Effector CD8-positive, alpha-beta T cell (primary cell): ENCODE data around the gene GRIP1.

Source experiments
- DNase-seq: peaks from one replicate; lab custom pipeline; 2025; lab: John Stamatoyannopoulos, UW

GRIP1 gene

DNA sequence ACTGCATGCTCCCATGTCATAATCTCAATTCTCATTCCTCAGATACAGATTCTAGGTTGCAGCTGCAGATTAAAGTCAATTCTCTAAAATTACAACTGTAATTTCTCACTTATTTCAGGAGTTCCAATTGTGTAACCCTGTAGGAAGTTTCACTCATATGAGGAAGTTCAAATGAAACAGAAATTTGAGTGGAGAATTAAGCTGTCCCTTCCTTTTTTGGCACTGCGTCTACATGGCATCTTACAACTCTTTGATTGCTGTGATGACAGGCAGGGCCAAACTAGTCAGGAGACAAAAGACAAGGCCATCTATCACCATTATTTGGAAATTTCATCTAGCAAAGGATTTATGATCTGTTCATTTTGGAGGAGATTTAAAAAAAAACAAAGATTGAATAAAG lies 13.3 kb upstream of the GRIP1 start:
- DNase-seq, result no peak

DNA sequence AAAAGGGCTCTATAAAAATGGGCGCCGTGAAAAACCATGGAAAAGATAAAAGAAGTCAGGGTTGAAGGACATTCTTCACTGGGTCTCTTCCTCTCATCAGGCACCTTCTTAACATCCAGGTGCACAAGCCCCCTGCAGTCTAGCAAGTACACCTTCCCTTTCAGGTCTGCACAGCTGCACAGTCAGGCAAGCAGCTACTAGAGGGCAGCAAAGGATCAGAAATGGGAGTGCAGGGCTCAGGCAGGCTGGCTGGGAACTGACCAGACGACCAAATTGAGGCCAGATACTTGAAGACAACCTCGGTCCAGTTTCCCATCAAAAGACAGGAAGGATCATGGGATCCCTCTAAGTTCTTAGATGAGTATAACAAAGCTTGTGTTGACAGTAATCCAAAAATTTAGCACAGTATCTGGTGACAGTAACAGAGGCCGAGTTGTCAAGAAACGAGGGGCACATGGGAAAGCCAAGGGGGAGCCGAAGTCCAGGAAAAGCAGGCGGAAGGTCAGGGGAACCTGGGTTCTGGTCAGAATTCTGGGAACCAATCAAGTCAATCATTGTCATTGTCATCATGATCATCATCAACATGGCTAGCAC lies 10.1 kb upstream of the GRIP1 start:
- peak; percentile 16 for DNase-seq

DNA sequence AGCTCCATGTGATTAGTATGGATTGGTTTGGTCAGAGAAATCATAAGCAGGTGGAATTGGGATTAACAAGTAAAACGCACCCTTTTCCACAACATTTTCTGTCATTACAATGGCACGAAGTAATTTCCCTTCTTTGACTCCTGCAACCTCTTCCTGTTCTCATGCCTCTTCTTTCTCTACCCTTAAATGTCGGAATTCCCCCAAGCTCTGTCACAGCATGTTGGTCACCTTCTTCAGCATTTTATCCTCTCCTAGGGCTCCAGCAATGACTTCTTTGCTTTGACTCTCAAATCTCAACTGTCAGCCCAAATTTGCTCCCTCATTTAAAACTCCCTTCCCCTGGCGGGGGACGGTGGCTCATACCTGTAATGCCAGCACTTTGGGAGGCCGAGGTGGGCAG lies 5.3 kb upstream of the GRIP1 start:
- no peak for DNase-seq

DNA sequence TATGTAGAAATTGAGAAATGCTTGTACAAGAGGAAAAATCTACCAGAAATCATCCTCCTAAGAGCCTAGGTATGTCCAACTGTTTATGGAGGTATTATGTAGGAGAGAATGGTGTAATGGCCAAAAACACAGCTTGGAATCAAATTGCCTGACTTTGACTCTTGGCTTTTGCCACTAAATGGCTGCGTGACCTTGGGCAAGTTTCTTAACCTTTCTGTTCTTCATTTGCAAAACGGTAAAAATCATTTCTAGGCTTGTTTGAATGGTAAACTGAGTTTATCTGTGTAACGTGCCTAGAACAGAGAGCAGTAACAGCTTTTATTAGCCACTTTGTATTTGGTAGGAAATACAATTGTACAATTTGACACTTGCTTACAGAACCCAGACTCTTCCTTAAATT lies 4.9 kb upstream of the GRIP1 start:
- no peak for DNase-seq

DNA sequence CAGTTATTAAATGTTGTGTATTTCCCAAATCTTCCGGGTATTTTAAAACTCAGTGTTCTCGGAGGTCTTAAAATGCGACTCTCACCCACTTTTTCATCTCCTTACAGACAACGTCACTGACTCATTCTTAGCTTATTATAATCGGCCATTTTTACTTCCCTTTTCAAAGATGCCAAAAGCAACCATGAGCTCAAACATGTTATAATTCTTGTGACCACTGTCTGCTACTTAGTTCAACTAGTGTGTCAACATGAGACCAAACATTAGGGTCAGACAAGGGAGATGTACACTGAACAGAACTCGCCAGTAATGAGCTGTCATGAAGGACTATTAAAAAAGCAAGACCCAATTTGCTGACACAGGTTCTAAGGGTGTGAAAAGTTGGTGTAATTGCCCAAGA lies 4.2 kb upstream of the GRIP1 start:
- no peak for DNase-seq

DNA sequence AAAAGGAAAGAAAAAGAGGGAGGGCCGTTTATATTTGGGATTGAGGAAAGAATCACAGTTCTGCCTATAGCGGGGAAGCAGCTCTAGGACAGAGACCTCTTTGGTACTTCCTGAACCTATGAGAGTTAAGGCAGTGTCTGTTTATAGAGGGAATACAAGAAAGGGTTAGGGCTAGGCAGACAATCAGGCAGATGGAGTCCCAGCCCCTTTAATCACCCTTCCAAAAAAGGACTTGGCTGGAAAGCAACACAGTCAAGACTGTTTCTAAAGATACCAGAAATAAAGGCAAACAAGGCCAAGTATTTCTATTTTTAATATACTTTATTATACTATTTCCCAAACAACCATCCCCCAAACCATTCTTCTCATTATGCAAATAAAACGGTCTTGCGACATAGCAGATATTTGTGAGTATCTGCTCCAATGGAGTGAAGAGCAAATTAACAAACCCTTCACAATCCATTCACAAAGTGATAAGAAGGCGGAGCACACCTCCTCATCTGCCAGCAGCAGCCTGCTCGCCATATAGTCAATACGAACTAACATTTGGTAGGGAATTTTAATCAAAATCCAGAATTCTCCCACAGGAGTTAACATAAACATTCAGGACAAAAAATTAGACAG lies 697 bp upstream of the GRIP1 start:
- no peak for DNase-seq

DNA sequence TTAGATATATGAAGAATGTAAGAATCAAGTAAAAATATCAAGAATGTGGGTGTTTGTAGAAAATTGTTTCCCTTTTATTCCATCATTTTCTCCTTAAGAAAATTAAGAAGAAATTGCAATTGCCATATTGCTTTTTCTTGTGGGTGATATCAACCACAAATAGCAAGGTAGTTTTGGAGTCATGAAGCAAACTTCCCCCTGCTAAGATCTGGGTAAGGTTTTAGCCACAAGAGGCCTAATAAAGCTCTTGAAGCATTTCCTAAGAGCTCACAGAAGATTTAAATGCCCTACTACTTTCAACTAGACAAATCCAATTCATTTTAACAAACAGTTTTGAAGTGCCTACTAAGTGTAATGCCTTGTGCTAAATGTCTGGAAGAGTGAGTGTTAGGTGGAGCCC lies 2.6 kb downstream of the GRIP1 start:
- DNase-seq, result no peak

DNA sequence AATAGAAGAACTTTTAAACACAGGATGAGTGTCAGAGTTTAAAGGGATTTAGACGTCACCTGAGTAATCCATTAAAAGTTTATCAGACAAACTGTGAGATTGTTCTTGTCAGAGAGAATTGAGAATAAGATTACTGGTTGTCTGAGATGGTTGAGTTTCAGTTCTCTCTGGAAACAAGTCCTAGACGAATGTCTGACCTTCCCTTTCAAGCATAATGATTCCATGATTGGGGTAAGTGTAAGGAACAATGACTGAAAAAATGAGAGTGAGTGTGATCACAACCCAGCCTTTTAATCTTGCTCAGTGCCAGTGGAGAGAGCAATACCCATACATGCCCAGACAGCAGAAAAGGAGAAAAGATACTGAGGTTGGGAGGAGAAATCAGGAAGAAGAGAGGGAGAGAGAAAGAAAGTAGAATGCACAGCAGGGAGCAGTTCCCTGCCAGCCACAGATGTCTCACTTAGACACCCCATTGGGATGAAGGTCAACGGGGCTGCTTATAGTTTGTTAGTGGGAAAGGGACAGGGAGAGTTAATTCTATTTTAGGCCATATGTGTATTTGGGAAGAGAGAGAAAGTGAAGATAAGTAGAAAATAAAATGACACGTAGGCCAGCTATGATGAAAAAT lies 4.3 kb downstream of the GRIP1 start:
- DNase-seq, result no peak

DNA sequence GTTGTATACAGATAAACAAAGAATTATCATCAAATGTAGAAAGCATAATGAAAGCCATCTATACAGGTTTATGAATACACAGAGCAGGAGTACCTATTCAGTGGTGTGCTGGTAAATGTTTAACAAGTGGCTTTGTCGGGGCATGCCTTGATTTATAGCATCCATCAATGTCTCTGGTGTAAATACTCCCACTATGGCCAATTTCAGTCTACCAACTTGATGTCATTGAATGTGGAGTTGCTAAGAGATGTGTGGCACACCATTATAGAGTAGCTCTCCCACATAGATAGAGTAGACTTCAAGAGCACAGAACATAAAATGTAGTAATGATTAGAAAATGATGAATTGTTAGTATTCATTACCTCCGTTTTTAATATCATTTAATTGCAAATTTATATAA lies 9.3 kb downstream of the GRIP1 start:
- DNase-seq, result no peak

DNA sequence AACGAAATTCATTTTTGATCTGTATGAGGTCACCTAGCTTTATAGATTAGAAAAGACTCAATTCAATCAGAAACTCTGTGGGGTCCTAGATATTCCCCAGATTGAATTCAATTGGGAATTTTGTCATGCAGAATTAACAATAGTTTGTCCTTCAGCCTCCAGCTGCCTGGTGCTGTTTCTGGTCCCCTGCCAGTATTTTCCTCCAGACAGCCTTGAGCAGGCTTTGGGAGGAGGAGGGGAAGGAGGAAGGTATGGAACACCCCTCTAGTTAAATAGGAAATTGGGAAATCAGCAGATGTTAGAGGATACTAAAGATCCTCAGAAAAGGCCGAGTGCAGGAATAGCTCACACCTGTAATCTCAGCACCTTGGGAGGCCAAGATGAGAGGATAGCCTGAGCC lies 10.6 kb downstream of the GRIP1 start:
- no peak for DNase-seq

DNA sequence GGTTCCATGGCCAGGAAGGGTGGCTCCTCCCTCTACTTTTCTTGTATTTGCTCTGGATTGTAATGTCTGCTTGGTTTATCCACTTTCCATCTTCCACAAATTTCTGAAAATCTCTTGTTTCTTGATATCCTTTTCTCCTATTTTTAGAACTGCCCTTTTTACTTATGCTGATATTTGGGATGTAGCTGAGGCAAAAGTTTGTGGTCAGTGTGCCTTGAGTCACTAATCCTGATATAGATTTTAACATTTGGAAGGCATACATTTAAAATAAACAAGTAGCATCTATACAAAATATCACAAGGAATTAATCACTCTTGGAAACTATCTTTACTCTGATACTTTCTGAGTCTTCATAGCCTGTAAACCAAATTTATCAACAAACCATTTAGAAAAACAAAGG lies 11.0 kb downstream of the GRIP1 start:
- no peak for DNase-seq

DNA sequence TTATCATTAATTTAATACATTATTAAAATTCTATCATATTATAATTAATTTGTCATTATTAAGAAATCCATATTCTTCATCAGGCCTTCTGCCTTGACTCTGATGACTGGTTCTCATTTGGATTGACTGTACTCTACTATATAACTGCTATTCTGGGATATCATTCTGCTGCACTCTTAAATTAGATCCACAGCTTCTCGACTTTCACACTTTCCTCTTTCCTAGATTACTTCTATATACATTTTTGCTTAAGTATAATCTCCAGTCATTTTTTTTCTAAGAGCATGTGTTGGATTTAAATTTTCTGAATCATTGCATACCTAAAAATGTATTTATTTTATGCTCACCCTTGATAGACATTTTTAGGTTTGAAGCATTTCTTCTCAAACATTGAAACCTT lies 12.4 kb downstream of the GRIP1 start:
- DNase-seq, result no peak

DNA sequence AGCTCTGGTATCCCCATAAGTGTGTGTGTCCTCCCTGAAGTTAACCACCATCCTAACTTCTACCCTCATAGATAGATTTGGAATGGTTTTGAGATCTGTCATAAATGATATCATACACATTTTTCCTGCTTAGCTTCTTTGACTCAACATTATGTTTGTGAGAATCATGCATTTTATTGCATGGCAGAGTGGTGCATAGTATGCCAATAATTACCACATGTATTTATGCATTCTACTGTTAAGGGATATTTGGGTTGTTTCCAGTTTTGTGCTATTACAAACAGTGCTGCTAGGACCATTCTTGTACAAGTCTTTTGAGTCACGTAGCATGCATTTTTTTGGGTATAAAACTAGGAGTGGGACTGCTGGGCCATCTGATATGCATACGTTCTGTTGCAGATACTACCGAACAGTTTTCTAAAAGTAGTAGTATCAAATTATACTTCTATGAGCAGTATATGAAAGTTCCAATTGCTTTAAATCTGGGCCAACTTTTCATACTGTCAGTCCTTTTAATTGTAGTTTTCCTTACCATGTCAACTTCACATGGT lies 13.4 kb downstream of the GRIP1 start:
- DNase-seq, result no peak

DNA sequence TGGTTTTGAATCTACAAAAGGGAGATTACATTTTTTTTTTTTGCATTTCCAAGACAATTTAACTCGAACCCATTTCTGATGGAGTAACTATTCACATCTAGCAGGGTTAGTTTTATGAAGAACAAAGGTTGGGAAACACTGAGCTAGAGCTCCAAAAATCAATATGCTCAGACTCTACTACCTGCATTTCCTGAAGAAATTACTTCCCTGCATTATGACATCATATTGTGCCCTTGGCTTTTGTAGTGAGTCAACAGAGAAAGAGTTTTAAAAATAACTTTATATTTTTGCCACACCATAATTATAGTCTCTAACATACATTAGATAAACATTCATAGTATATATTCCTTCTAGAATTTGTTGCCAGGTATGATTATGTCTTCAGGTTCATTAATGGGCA lies 14.8 kb downstream of the GRIP1 start:
- DNase-seq, result no peak

DNA sequence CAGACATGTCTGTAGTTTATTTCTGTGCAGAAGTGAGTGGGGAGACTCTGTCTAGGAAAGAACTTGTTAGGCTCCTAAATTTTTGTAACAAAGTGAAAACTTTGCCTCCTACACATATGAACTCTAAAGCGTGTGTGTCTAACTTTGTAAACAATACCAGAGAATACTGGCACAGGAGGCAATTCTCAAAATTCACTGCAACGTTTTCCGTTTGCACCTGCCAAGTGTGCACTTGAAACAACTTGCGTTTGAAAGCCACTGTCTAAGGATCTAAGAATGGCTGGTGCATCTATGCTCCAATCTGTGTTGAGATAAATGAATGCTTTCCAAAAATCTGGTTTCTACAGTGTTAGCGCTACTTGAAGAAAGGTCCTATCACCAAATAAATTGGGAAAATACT lies 15.3 kb downstream of the GRIP1 start:
- DNase-seq, result no peak

DNA sequence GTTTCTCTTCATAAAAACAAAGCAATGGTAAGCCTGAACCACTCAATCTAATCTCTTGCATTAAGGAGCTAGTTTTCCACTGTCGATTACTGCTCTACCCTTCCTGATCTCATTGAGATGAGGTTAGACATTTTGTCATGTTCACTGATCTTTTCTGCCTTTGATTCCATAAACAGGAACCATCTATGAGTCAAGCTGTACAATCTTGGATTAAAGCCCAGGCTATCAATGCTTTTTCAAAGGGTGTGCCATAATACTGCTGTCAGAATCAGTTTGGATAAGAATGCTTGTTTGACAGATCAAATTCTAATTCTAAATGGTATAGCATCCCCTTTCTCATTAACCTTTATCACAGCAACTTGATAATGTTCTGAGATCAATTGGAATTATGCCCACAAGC lies 16.1 kb downstream of the GRIP1 start:
- DNase-seq, result no peak

DNA sequence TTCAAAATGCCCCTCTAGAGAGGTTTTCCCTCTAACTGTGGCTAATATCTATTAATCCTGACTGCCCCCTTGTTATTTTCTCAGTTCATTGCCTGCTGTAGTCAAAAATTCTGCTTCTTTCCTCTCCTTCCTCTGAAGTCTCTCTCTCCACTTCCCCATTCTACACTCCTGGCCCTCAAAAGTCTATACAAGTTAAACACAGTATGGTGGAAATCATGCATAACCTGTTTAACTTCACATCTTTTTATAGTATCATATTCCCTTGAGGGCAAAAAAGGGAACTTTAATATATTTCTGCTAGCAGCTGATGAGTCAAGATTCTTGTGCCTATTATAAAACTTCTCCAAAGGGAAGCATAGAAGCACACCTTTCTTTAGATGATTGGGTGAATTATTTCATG lies 16.7 kb downstream of the GRIP1 start:
- no peak for DNase-seq

DNA sequence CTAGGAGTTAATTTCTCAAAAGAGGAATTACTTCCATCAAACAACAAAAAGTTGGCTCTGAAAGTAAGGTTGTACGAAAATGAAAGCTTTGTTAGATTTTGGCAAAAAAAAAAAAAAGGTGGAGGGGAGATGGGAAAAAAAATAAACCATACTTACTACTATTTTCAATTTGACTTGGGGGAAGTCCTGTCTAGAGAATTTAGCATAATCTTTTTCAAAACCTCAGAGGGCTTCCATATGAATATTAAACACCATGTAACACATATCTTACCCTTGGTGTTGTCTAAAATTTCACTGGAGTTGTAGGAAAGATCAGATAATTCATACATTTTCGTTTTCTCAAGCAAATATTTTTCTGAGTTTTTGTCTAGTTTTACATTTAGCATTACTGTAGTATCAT lies 17.5 kb downstream of the GRIP1 start:
- no peak for DNase-seq

DNA sequence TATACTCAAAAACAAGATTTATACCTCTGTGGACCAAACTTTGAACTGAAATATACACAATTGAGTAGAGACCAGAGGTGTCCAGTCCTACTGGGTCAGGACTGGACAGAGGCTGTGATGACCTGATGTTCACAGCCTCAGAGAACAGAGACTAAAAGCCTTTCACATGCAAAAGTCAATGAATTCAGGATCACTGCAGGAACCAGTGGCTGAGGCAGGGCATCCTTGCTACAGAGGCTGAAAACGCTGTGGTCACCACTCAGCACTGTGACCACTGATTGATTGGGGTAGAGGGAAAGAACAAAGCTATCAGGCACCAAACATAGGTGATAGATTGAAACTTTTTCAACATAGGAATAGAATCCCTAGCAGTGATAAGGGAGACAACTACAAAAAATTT lies 25.1 kb downstream of the GRIP1 start:
- DNase-seq, result no peak

DNA sequence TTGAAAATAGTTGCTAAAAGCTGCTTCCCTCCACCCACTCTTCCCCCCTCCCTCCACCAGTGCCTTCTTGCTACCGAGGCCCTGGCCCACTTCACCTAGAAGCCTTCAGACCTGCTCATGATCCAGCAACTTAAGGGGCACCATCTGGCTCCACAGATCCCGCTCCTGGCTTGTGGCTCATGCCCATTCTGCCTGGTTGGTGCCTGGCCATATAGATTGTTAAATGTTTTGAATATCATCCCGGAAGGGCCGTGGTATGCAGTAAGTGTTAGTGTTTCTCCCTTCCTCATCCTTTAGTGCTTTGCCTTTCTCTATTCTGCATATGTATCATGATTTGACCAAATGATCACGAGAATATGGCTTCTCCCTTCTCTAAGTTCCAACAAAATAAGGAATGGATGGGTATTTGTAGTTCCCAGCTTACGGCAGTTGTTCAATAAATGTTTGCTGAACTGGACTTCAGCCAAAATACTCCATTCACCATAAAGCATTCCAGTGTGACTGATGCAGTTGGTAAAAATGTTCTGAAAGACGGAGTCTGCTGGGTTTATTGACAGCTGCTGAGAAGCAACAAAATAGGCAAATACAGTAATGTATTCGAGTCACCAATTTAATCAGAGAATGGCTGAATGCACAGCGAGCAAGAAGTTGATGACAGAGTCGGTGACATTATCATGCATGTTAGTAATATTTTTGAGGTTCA lies 30.7 kb downstream of the GRIP1 start:
- no peak for DNase-seq

DNA sequence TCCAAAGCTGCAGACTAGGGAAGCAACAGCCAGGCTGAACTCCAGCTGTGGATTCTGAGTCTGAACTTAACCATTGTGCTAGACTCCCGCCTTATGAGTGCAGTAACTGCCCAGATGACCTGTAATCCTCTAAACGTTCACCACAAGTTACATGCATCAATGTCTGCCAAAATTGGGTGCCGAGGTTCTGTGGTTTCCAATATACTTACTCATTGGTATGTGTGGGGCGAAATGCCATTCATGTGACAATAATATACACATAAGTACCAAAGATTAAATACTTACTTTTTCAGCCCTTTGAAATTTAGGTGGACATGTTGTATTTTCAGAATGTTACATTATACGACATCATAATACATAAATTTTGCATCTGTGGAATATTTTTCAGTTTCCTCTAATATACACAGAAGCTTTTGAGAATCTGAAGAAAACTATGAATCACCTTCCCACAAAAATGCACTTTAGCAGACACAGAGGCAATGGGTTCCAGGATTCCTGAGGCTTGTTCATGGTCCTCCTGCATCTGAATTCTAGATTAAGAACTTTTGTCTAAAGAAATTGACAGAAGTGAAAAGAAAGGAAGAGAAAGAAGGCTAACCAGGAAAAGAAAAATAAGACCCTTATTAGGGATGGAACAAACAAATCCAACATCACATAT lies 31.7 kb downstream of the GRIP1 start:
- DNase-seq, result no peak

DNA sequence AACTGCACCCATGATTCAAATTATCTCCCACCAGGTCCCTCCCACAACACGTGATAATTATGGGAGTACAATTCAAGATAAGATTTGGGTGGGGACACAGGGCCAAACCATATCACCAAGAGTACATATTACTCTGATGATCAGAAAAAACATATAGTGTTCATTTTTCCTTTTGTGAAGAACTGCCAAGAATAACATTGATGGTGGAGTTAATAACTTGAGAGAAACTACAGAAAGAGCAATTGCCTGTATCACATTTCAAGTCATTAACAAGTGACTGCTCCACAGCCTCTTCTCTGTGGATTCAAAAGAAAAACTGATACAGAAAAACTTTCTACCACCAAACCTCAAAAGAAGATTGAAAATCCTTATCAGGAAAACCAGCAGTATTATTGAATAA lies 34.7 kb downstream of the GRIP1 start:
- no peak for DNase-seq
